NCI-H2196 (cell line): ENCODE results near the gene IGSF21.

ENCODE experiments used
- DNase-seq: peaks from one replicate; lab custom pipeline; 2025; ENCODE audit not compliant: unreplicated experiment; lab: John Stamatoyannopoulos, UW

IGSF21 gene

DNA sequence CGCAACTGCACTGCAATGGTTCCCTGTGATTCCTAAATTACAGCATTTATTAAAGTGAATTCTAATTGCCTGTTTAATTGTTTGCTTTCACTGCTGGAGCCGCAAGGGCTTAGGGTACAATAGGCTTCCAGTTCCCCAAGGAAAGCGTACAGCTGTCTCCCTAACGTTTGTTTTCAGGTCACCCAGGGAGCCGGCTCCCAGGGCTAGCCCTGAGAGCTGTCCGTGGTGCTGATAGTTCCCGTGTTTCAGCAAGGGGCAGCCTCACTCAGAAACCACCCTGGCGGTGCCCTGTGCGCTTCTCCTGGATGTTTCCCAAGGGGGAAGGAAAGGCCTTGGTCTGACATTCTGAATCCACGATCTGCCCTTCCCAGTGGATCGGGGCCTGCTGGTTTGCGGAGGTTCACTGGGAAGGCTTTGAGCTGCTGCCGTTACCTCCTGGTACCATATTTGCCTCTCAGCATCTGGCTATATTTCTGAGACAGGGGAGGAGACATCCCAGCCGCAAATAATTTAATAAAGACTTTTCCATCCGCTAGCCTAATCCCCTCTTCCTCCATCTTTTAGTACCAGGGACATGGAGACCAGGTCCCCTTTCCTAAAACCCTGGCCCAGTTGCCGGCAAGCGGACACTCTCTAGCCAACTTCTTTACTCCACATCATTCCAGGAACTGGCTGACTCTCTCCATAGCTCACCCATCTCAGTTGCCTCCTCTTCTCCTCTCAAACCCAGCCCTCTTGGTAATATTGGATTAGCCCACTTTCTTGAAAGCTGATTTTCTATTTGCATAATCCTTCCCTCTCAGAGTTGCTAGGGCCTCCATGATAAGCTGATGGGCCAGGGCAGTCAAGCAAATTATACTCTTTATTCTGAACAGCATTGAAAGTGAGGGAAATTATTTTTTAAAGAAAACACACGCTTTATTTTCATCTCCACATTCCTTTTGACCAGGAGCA is 149.0 kb downstream of the IGSF21 start:
- no peak for DNase-seq

DNA sequence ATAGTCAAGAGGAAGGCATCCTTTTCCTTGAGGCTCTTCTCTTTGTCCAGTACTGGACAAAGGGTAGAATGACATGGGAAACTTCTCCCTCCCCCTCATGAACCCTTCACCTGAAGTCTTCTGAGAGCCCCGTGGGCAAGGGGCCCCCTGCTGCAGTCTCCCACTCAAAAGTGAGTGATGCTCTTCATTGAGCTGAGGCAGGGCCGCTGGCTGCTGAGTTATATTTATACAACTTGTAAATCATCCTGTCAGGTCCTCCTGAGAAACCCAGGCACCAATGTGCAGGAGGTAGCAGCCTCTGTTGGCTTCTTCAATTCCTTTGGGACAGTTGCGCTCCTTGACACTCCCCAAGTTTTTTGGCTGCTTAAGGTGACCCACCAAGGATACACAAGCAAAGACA is 150.2 kb downstream of the IGSF21 start:
- no peak for DNase-seq

DNA sequence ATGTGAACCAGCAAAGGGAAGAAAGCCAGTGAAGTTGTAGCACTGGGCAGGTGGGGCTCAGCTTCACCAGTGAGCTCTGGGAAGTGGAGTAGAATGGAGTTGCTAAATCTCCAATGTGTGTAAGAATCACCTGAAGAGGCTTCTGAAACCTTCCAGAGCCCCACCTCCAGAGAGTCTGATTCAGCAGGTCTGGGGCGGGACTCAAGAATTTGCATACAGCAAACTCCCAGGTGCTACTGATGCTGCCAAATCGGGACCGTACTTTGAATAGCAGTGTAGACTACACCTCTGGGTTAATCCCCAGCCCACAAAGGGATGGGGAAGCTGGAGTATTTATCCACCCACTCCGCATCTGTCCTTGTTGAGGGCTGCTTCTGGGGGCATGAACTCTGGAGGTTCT is 154.3 kb downstream of the IGSF21 start:
- DNase-seq = no peak

DNA sequence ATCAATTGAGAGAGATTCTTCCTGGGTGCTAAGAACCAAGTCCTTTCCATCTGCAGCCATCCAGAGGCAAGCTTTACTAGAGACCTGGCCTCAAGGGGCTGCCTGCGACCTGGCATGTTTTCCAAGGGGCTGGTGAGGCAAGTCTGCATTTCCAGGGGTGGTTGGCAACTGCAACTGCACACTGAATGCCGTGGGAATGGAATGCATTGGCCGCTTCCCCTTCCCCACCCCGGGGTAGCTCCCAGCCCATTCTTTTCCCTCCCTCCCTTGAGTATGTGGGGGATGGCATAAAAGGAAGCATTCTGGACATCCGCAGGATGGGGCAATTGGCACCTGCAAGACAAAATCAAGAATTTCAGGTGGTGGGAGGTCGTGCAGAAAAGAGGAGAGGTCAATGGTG is 155.1 kb downstream of the IGSF21 start:
- no peak for DNase-seq

DNA sequence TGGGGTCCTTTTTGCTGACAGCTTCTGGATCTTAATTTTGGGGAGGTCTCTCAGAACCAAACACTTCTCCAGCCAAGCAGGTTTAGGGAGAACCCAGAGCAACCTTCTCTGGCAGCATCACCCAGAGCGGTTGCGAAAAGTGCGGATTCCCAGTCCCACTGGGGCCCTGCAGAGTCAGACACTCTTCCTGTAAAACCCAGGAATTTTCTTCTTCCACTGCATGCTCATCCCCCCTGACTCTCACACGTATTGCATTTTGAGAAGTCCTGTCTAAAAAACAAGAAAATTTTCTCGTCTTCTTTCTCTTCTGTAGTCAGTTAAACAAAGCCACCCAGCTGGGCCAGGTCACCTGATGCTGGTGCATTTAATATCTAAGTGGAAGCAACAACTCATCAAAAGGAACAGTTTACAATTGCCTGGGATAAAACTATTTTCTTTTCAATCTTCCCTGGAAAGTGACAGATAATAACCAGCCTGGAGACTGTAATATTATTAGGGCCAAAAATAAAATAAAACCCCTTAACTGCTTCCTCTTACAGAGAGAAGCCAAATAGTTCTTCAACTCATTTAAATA is 156.0 kb downstream of the IGSF21 start:
- no peak for DNase-seq

DNA sequence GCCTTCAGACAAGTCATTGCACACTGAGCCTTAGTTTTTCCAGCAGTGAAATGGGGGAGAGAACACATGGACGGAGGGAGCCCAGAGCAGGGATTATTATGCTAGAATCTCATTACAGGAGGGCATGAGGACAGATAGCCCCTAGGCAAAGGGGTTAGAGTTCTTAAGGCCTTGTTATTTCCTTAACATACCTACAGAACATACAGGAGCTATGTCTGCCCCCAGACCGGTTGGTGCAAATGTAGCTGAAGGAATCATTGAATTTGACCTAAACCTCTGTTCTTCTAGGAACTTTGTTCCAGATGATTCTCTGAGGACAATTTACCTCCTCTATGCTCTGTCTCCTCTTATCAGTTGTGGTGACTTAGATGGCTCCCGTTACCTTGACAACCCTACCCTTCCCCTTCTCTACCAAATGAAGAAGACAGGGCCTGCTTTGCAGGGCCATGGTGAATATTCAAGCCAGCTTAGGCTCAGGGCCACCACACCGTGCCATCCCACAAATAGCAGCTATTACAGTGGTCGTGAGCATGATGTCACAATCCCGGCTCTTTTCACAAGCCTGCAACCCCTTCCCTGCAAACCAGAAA is 156.9 kb downstream of the IGSF21 start:
- DNase-seq = no peak

DNA sequence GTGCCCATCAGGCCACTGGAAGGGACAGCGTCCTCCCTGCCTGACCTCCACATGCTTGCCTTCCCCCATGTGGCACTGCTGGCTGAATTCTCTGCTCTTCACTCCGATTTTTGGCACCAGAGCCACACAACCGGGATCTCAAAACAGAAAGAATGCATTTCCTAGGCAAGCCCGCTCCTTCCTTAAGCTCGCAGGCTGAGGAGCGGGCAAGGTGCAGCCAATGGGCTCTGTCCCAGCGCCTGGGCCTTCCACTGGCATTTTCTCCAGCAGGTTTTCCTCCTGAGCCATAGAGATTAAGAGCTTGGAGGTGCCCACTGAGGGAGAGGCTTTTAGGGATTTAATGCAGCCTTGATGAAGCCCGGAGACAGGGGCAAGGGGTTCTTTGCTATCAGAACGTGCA is 158.0 kb downstream of the IGSF21 start:
- DNase-seq = no peak

DNA sequence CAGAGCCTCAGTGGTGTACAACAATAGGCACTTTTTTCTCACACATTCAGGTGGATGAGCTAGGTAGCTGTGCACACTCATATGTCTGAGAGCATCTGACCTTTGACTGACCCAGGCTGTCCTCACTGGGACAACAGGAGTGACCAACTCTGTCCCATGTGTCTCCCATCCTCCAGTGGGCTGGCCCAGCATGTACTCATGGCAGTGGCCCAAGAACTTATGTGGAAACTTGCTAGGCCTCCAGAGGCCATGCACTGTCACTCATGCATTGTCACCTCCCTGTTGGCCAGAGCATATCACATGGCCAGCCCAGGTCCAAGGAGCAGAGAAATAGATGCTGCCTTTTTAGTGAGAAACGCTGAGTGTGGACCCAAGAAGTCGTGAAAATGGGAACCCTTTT is 158.8 kb downstream of the IGSF21 start:
- DNase-seq = no peak

DNA sequence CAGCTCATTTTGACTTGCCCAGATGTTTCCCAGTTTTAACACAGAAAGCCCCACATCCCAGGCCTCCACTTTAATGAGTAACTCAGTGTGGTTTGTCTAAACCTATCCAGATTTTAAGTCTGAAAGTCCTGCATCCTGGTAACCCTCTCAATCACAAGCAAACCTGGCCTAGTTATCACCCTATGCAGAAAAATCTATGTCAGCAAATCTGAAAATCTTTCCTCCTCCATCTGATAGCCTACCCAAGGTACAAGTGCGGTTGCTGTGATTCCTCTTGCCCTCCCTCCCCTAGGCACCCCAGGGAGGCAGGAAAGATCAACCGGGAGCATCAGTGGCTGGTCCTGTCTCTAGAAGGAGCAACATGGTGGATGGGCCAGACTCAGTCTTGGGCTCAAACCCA is 163.7 kb downstream of the IGSF21 start:
- no peak for DNase-seq

DNA sequence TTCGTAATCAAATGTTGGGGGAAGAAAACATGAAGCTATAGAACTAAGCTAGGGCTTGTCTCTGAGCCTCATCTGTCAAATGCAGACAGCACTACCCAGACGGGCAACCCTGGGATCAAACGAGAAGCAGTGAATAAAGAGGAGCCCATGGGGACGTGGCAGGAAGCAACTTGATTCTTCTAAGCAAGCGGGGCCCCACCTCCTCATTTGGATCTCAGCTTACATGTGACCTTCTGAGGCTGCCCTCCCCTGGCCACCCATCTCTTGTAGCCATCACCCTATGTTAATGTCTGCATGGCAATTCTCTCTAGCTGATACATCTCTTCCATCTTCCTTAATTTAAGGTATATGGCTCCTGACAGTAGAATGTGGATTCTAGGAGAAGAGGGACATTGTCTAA is 171.3 kb downstream of the IGSF21 start:
- no peak for DNase-seq

DNA sequence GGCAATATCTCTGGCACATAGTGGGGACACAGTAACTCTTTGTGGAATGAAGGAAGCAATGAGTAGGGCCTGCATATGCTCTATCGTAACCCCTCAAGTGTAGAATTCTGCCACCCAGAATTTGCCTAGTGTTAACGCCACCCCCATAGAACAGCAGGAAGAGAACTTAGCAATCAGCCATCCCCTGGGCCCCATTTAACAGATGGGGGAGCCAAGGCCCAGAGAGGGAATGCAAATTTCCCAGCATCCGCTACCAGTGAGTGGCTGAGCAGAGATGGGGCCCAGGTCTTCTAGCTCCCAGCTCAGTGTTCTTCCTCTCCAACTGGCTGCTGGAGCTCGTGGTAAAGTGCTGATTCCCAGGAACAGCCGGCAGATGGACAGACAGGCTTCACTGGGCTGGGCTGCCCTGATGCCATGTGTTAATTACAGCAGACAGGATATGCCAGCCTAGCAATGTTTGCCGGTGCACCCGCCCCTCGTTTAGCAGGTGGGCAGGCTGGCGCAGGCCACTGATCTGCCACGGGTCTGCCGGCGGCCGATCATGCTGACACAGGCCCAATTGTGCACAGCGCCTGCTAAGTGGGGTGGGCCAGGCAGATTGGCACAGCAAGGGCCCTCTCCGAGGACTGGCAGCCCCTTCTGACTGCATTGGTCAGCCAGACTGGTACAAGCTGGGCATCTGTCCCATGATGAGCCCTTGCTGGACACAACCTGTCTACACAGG is 171.9 kb downstream of the IGSF21 start:
- DNase-seq = no peak

DNA sequence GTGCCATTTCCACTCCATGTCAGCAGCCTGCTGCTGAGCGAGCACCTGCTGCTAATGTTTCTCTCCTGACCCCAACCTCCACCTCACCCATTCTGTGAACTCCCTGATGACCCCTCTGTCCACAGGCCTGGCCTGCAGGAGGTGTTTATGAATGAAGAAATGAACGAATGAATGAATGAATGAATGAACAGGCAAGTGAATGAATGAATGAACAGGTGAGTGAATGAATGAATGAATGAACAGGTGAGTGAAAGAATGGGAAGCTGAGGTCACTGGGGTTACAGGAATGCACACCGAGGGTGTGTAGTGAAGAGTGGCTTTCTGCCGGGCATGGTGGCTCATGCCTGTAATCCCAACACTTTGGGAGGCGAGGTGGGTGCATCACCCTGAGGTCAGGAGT is 173.4 kb downstream of the IGSF21 start:
- no peak for DNase-seq

DNA sequence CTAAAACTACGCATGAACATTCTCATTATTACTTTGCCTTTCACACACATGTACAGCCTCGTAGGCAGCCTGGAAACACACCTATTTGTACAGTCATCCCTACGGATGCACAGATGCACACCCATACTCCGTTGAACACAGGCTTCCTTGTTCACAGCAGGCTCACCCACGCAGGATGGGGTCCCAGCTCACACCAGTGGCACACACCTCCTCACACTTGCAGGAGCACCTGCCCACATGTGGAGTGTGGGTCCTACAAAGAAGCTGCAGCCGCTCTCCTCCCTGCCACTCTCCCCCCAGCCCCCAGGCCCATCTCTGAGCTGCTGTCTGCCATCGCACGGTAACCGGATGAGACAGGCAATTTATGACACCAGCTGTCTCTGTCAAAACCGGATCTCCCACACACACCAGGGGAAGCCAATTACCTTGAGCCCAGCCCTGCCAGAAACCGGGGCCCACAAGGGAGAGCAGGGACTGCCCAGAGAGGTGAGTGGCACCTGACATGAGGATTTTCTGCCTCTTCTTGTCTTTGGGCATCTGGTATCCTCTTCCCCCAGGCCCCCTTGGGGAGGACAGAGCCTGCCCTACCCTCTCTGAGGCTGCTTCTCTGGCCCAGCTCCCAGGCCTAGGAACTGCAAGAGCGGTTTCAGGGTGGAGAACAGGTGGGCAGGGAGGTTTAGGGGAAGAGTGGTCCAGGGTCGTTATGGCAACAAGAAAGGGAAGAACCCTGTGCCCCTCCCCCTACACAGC is 175.4 kb downstream of the IGSF21 start:
- DNase-seq = peak; percentile 52

DNA sequence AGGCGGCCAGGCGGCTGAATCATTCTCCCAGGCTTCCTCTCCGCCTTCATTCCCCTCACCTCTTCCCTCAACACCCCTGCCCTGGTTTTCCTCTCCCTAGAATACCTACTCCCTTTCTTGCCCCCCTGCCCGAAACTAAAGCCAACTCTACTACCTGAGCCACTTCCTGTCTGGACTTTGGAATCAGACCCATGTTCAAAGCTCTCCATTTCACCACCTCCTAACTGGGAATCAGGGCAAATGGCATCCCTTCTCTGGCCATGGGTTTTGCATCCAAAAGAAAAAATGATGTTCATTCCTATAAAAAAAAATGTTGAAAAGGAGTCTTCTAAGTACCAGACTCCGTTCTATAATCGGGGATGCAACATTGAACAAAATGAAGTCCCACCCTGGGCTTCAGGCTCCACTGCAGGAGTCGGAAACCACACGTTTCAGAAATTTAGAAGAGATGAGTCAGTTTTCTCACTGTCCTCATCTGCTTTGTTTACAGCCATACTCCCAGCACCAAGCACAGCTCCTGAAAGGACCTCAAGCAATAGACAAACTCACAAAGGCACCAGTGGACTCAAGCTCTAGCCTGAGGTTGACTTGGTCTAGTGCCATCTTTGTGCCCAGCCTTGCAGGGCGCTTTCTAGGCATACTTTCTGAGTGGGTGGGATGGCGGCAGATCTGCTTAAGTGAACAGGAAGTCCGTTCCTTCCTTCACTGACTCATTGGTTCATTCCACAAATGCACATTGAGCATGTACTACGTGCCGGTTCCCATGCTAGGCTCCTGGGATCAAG is 176.2 kb downstream of the IGSF21 start:
- DNase-seq = no peak

DNA sequence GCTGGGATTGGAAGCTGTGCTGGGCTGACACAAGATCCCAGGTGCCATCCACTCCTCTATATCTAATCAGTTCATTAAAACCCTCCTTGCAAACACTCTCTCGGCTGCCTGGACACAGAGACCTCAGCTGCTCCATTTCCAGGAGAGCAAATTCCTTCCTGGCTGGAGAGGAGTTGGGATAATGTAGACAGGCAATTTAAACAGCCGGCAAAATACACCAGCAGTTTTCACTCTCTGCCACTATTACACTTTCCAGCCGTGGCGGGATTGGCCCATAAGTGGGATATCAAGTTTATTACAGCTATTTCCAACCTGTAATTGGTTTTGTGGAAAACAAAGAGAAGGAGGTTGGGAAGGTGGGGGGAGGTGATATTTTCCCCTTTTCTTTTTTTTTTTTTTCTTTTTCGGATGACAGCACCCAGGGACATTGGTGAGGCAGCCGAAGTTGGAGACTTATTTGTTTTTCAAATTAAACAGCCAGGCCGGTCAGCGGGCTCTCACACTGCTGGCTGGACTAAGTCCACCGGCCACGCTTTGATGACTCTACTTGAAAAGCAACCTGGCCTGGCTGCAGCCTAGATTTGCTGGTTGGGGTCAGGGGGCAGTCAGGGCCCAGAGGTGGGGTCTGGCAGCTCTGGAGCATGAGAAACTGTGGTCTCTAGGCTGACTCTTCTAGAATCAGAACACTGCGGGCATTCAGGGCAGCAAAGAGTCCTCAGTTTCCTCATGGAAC is 177.4 kb downstream of the IGSF21 start:
- DNase-seq = no peak

DNA sequence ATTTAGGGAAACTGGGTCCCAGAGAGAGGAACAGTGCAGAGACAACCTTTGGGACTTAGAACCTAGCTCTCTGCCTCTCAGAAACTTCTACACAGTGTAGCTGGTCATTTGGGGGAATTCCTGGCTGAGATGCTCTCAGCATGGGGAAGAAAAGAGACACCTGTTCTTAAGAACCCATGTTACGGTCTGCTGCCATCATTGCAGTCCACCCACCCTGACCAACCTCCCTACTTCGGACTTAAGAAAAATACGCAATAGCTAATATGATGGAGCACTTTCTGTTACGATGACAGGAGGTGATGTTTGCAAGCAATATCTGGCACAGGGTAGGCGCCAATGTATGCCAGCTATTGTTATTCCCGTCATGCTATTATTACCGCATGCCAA is 177.9 kb downstream of the IGSF21 start:
- no peak for DNase-seq

DNA sequence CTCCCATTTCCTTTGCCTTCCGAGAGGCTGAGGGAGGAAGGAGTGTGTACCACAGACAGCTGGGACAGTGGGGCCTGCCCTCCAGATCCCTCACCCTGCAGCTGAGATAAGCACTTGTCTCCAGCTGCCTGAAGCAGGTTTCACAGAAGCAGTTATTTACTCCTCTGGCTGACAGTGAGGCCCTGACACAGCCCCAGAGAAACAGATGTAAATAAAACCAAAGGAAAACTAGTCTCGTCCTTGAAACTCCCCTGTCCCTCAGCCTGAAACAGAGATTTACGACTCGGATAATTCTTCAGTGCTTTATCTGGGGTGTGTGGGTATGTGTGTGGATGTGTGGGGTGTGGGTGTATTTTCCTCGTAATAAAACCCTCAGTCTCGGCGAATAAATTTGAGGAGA is 181.1 kb downstream of the IGSF21 start:
- no peak for DNase-seq

DNA sequence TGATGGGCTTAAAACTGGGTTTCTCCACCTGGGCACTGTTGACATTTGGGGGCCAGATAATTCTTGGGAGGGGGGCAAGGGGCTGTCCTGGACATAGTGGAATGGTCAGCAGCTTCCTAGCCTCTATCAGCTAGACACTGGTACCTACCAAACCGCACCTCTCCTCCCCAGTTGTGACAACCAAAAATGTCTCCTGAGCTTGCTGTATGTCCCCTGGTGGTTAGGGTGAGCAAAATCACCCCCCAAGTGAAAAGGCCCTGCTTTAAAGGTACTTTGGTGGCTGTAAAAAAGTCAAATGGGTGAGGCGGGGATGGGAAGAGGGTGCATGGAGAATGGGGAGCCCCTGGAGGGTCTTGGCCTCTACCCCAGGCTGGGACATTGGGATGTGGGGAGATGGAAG is 182.0 kb downstream of the IGSF21 start:
- DNase-seq = no peak

DNA sequence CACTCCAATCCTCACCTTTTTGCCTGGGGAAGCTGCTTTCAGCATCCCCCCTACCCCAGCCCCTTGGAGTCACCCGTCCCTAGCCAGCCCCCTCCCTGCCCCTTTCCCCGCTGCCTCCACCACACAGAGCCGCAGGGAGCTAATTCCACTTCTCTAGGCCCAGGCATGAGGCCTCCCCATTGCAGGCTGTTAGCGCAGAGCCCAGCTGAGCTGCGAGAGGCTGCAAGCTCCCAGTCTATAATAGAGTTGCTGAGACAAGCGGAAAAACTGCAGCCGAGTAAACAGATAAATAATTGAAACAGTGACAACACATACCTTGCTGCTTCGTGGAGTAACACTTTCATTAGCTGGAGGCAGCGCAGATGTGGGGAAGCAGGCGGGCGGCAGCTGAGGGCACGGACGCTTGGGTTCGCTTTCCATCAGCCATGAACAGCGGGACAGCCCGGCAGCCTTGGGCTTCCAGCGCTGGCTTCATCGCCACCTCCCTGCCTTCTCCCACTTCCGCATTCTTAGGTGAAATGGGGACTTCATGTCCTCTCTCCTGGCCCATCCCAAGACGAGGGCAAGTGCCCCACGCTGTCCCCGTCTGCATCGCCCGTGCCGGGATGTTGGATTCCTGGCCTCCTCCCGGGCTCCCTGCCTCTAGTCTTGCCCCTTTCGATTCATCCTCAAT is 183.3 kb downstream of the IGSF21 start:
- peak; percentile 12 for DNase-seq
